H1 (cell line): Measurements from ENCODE around the gene TRIM24. TPM values are rescaled to one million over a fixed set of nuclear protein-coding genes. Genes with fewer than 3 reads are reported as not detected.

Experiments used
- BCL11A ChIP-seq, 2 experiments: IDR thresholded peaks; one replicate each; pipeline ENCODE4 v1.6.1; 2011; ENCODE audit warnings: low read depth in 2 of 2, low read length in 2 of 2, mild to moderate bottlenecking in 2 of 2
- CBX8 ChIP-seq: fragments of 300-800, 300-1000 bp; sonication (generic); IDR thresholded peaks from 2 replicates; pipeline ENCODE4 v1.7.1; 2016; ENCODE audit warnings: low read depth, low read length, borderline replicate concordance
- CHD7 ChIP-seq: fragments of 300-600 bp; sonication (generic); IDR thresholded peaks from 2 replicates; pipeline ENCODE4 v1.7.1; 2012; ENCODE audit warnings: low read length, moderate library complexity, mild to moderate bottlenecking, inconsistent platforms; ENCODE audit not compliant: insufficient replicate concordance
- CTCF ChIP-seq, 3 experiments: IDR thresholded peaks; 1 replicate in 2 of 3; 2 replicates in 1 of 3; pipeline versions ENCODE4 v1.5.1 to v1.6.1; 2011; ENCODE audit warnings: low read length in 3 of 3, mild to moderate bottlenecking in 3 of 3, inconsistent platforms in 2 of 3, low read depth in 1 of 3, moderate library complexity in 1 of 3; ENCODE audit not compliant: insufficient read depth in 1 of 3; ENCODE audit errors: control extremely low read depth in 1 of 3
- FOSL1 ChIP-seq: IDR thresholded peaks from 2 replicates; pipeline ENCODE4 v1.6.1; 2011; ENCODE audit warnings: mild to moderate bottlenecking, low read depth, low read length, moderate library complexity; ENCODE audit not compliant: insufficient read depth
- KDM5A ChIP-seq: fragments of 200-600 bp; IDR thresholded peaks from 2 replicates; pipeline ENCODE4 v1.7.1; 2012; ENCODE audit warnings: mild to moderate bottlenecking, low read length, inconsistent platforms, mixed read lengths
- PHF8 ChIP-seq: fragments of 200-600 bp; sonication (generic); conservative IDR thresholded peaks from 2 replicates; pipeline ENCODE4 v1.7.1; 2012; ENCODE audit warnings: low read depth, mild to moderate bottlenecking, inconsistent platforms, low read length, moderate library complexity
- POLR2A ChIP-seq, 2 experiments: IDR thresholded peaks; 1 replicate in 1 of 2; 2 replicates in 1 of 2; pipeline ENCODE4 v1.6.1; 2011; ENCODE audit warnings: low read depth in 2 of 2, low read length in 2 of 2, mild to moderate bottlenecking in 2 of 2; ENCODE audit errors: control extremely low read depth in 1 of 2
- POLR2AphosphoS5 ChIP-seq: IDR thresholded peaks from 2 replicates; pipeline ENCODE4 v1.6.1; 2011; ENCODE audit warnings: low read depth, low read length
- TEAD4 ChIP-seq: IDR thresholded peaks from 2 replicates; pipeline ENCODE4 v1.6.1; 2012; ENCODE audit warnings: low read depth, low read length, inconsistent platforms, mixed read lengths
- polyA plus RNA-seq, 7 experiments: library from polyadenylated mRNA; depleted of rRNA in 3 of 7; stranded (reverse) in 5 of 7; unstranded in 2 of 7; fragments of >200 nt in 5 of 7; fragments of 200-250 nt in 2 of 7; gene quantifications; 1 replicate in 5 of 7; 2 replicates in 1 of 7; 4 replicates in 1 of 7; pipeline versions ENCODE4 v1.2.1 to v1.2.3, GENCODE V29; 2011 to 2013; ENCODE audit warnings: missing spikeins in 2 of 7, mixed read lengths in 2 of 7
- total RNA-seq: library from RNA; stranded (reverse); fragmentation: NEBNext Ultra II Directional; extraction: Animal tissue kit (Norgen Biotek cat#: 25700); gene quantifications from 2 replicates; pipeline ENCODE4 v1.2.1, GENCODE V29; 2021

TRIM24 gene
- total and polyA plus RNA-seq, 2 of the 8 experiments (the other 6 are each of a cell fraction or from before 2014, with no cell fraction given) = 67.6 to 149 TPM

GRCh38 chr7:138581065-138581464 is 121.0 kb downstream of the TRIM24 start (continued):
- no peak for TF ChIP-seq CHD7
- no peak for TF ChIP-seq POLR2A (IDR thresholded peaks at IDR 0.05; ENCODE audit: control extremely low read depth in 1 of 2, low read depth in 2 of 2, low read length in 2 of 2)
- no peak for TF ChIP-seq PHF8
- no peak for TF ChIP-seq CTCF (IDR thresholded peaks at IDR 0.05; ENCODE audit: control extremely low read depth in 1 of 3, insufficient read depth in 1 of 3, low read depth in 1 of 3, low read length in 3 of 3)
- TF ChIP-seq CBX8 = no peak
- TF ChIP-seq BCL11A (IDR thresholded peaks at IDR 0.05; ENCODE audit: low read depth in 2 of 2, low read length in 2 of 2) = no peak
- TF ChIP-seq KDM5A = no peak
- TF ChIP-seq FOSL1 = no peak
- no peak for TF ChIP-seq TEAD4
- TF ChIP-seq POLR2AphosphoS5 = no peak
- TF ChIP-seq, all 59 proteins: peak for 0
